SK-N-SH treated with all-trans-retinoic acid at 6 μM for 48 hours (cell line): ENCODE data around the gene KRTCAP2.
A peak's percentile ranks its signal among the peaks of the same experiment; 100 is the strongest.

Experiments used
- ATAC-seq: fragments of 200-7000 bp; cut with Tn5 transposase; 3 replicates; pipeline ENCODE4 v1.9.1; 2020; ENCODE audit warnings: mild to moderate bottlenecking, moderate library complexity
- ARNTL ChIP-seq: fragments of 450-650 bp; formaldehyde crosslinking; IDR thresholded peaks from 2 replicates; pipeline ENCODE4 v1.5.0; 2020; ENCODE audit warnings: low read depth, mild to moderate bottlenecking, moderate library complexity, borderline replicate concordance
- BACH2 ChIP-seq: fragments of 250-450 bp; sonication (Bioruptor Pico); IDR thresholded peaks from 2 replicates; pipeline ENCODE4 v1.9.0; 2021; ENCODE audit warnings: mild to moderate bottlenecking, borderline replicate concordance
- CREB5 ChIP-seq: fragments of 250-450 bp; sonication (Bioruptor Pico); IDR thresholded peaks from 2 replicates; pipeline ENCODE4 v1.5.1; 2020; ENCODE audit warnings: low read depth, mild to moderate bottlenecking, moderate library complexity
- CSDC2 ChIP-seq: fragments of 250-450 bp; sonication (Bioruptor Pico); IDR thresholded peaks from 2 replicates; pipeline ENCODE4 v1.5.0; 2020; ENCODE audit warnings: mild to moderate bottlenecking, moderate library complexity
- CSRNP3 ChIP-seq: fragments of 250-450 bp; sonication (Bioruptor Pico); IDR thresholded peaks from 2 replicates; pipeline ENCODE4 v1.5.1; 2021; ENCODE audit warnings: mild to moderate bottlenecking, moderate library complexity
- GLIS3 ChIP-seq: fragments of 250-450 bp; sonication (Bioruptor Pico); IDR thresholded peaks from 2 replicates; pipeline ENCODE4 v1.5.0; 2020; ENCODE audit warnings: mild to moderate bottlenecking, moderate library complexity
- OSR1 ChIP-seq: fragments of 250-450 bp; sonication (Bioruptor Pico); IDR thresholded peaks from 2 replicates; pipeline ENCODE4 v1.8.0; 2022; ENCODE audit warnings: moderate library complexity, mild to moderate bottlenecking, inconsistent platforms
- PATZ1 ChIP-seq: fragments of 250-450 bp; sonication (Bioruptor Pico); IDR thresholded peaks from 2 replicates; pipeline ENCODE4 v1.8.0; 2020; ENCODE audit warnings: mild to moderate bottlenecking, moderate library complexity, borderline replicate concordance
- POU6F1 ChIP-seq: fragments of 250-450 bp; sonication (Bioruptor Pico); IDR thresholded peaks from 2 replicates; pipeline ENCODE4 v1.8.0; 2021; ENCODE audit warnings: low read depth, mild to moderate bottlenecking, moderate library complexity, borderline replicate concordance
- PPARA ChIP-seq: fragments of 250-450 bp; sonication (Bioruptor Pico); IDR thresholded peaks from 2 replicates; pipeline ENCODE4 v1.5.0; 2020; ENCODE audit warnings: mild to moderate bottlenecking, borderline replicate concordance
- SNAI2 ChIP-seq: fragments of 250-450 bp; sonication (Bioruptor Pico); IDR thresholded peaks from 2 replicates; pipeline ENCODE4 v1.5.0; 2020; ENCODE audit warnings: mild to moderate bottlenecking, moderate library complexity
- TCF4 ChIP-seq: fragments of 250-450 bp; sonication (Bioruptor Pico); IDR thresholded peaks from 2 replicates; pipeline ENCODE4 v1.8.0; 2021; ENCODE audit warnings: mild to moderate bottlenecking, moderate library complexity, borderline replicate concordance
- TSHZ2 ChIP-seq: fragments of 250-450 bp; sonication (Bioruptor Pico); IDR thresholded peaks from 2 replicates; pipeline ENCODE4 v1.5.0; 2020; ENCODE audit warnings: mild to moderate bottlenecking, moderate library complexity
- ZFP30 ChIP-seq: fragments of 450-650 bp; formaldehyde crosslinking; IDR thresholded peaks from 2 replicates; pipeline ENCODE4 v1.5.0; 2022; ENCODE audit warnings: mild to moderate bottlenecking, moderate library complexity
- ZNF565 ChIP-seq: fragments of 450-650 bp; formaldehyde crosslinking; conservative IDR thresholded peaks from 2 replicates; pipeline ENCODE4 v1.5.0; 2020; ENCODE audit warnings: low read depth, mild to moderate bottlenecking, moderate library complexity
- ZNF70 ChIP-seq: fragments of 450-650 bp; formaldehyde crosslinking; IDR thresholded peaks from 2 replicates; pipeline ENCODE4 v1.5.0; 2020; ENCODE audit warnings: mild to moderate bottlenecking, moderate library complexity
- ZNF8 ChIP-seq: fragments of 450-650 bp; formaldehyde crosslinking; IDR thresholded peaks from 2 replicates; pipeline ENCODE4 v1.5.0; 2020; ENCODE audit warnings: mild to moderate bottlenecking, moderate library complexity

KRTCAP2 gene

GRCh38 chr1:155185783-155186066 lies 12.6 kb upstream of the KRTCAP2 start:
- ATAC-seq, result no peak

GRCh38 chr1:155184835-155185782 lies 12.0 kb upstream of the KRTCAP2 start:
- peak; percentile 14 for ATAC-seq

More at GRCh38 chr1:155185783-155186066, 12.6 kb upstream of the KRTCAP2 start:
- TF ChIP-seq CREB5 (CRISPR knock-in tag), result no peak
- no peak for TF ChIP-seq ZFP30
- TF ChIP-seq SNAI2 (CRISPR knock-in tag), result no peak
- TF ChIP-seq CSRNP3 (CRISPR knock-in tag), result no peak
- TF ChIP-seq CSDC2 (CRISPR knock-in tag), result no peak
- TF ChIP-seq GLIS3 (CRISPR knock-in tag), result no peak
- TF ChIP-seq BACH2 (CRISPR knock-in tag), result no peak
- TF ChIP-seq POU6F1, result no peak

GRCh38 chr1:155184351-155184811 lies 11.3 kb upstream of the KRTCAP2 start:
- ATAC-seq, result no peak
- TF ChIP-seq PPARA (CRISPR knock-in tag) (no peak), BACH2 (CRISPR knock-in tag) (no peak), OSR1 (CRISPR knock-in tag) (no peak), ZNF565 (CRISPR knock-in tag) (no peak), CREB5 (CRISPR knock-in tag) (no peak), TSHZ2 (CRISPR knock-in tag) (no peak), ARNTL (CRISPR knock-in tag) (no peak), PATZ1 (CRISPR knock-in tag) (no peak), ZNF8 (CRISPR knock-in tag) (no peak), ZNF70 (CRISPR knock-in tag) (no peak), TCF4 (CRISPR knock-in tag) (no peak)

More at GRCh38 chr1:155184835-155185782, 12.0 kb upstream of the KRTCAP2 start:
- TF ChIP-seq ZFP30 (no peak), CSDC2 (CRISPR knock-in tag) (no peak), BACH2 (CRISPR knock-in tag) (no peak)
